Activated naive CD8-positive, alpha-beta T cell treated with anti-CD3 and anti-CD28 coated beads, Interleukin-2, amount 50 U/mL, for 24 hours (primary cell): ENCODE measurements around the gene MTFMT.
"Not testable (repeated sequence)": the region's sequence is repeated elsewhere in the genome, so short reads cannot be mapped to it uniquely, and the experiment has no call there.

Experiments
- ATAC-seq: fragments of 150-1000 bp; cut with Tn5 transposase; one replicate; pipeline ENCODE4 v1.10.0; 2021
- DNase-seq: peaks from one replicate; pipeline ENCODE4 v3.0.0; 2021
- H3K27ac Mint-ChIP-seq: one replicate; pipeline ENCODE4 v1.8.0; 2021; ENCODE audit warnings: mild to moderate bottlenecking, mixed read lengths
- H3K27me3 Mint-ChIP-seq: one replicate; pipeline ENCODE4 v1.8.0; 2021; ENCODE audit warnings: mixed read lengths
- H3K36me3 Mint-ChIP-seq: one replicate; pipeline ENCODE4 v1.8.0; 2021; ENCODE audit warnings: low read depth, mixed read lengths
- H3K4me1 Mint-ChIP-seq: one replicate; pipeline ENCODE4 v1.8.0; 2021; ENCODE audit warnings: mixed read lengths
- H3K4me3 Mint-ChIP-seq: one replicate; pipeline ENCODE4 v1.8.0; 2021; ENCODE audit warnings: mild to moderate bottlenecking, moderate library complexity, mixed read lengths
- H3K9me3 Mint-ChIP-seq: one replicate; pipeline ENCODE4 v1.8.0; 2021; ENCODE audit warnings: mixed read lengths

Gene MTFMT

GRCh38 chr15:65028921-65029735 lies at the start of gene MTFMT:
MTFMT (minus strand) TSS chr15:65029639; CDS start chr15:65029613, 26 bp downstream.
- Mint-ChIP-seq H3K4me3 (peak within 1 kb of the TSS; percentile 94), H3K9me3 (no peaks in the 10 kb centered on the region), H3K27me3 (peaks cover 5% of the 10 kb centered on the region), H3K36me3 (peaks cover 23% of the 10 kb centered on the region), H3K4me1 (peaks cover 22% of the 10 kb centered on the region), H3K27ac (peak within 1 kb of the TSS; percentile 86)
- DNase-seq (peak; percentile 98), ATAC-seq (peak; percentile 92)

GRCh38 chr15:65077981-65078352 lies 48.5 kb upstream of the MTFMT start:
- peaks cover 15% of the 10 kb centered on the region for H3K4me1 Mint-ChIP-seq
- H3K27ac Mint-ChIP-seq = no peak overlapping the region
- no peaks in the 10 kb centered on the region for H3K9me3 Mint-ChIP-seq
- ATAC-seq = peak; percentile 40
- peak; percentile 59 for DNase-seq
- peaks cover 26% of the 10 kb centered on the region for H3K27me3 Mint-ChIP-seq
- no peak overlapping the region for H3K4me3 Mint-ChIP-seq
- no peaks in the 10 kb centered on the region for H3K36me3 Mint-ChIP-seq

DNA sequence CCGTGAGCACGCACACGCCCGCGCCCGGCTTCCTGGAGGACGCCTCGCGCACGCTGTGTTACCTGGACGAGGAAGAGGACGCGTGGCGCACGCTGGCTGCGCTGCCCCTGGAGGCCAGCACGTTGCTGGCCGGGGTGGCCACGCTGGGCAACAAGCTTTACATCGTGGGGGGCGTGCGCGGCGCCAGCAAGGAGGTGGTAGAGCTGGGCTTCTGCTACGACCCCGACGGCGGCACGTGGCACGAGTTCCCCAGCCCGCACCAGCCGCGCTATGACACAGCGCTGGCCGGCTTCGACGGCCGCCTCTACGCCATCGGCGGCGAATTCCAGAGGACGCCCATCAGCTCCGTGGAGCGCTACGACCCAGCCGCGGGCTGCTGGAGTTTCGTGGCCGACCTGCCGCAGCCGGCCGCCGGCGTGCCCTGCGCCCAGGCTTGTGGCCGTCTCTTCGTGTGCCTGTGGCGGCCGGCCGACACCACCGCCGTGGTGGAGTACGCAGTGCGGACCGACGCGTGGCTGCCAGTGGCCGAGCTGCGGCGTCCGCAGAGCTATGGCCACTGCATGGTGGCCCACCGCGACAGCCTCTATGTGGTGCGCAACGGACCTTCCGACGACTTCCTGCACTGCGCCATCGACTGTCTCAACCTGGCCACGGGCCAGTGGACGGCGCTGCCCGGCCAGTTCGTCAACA lies 48.0 kb upstream of the MTFMT start:
- H3K27me3 Mint-ChIP-seq = peaks cover 21% of the 10 kb centered on the region
- no peaks in the 10 kb centered on the region for H3K9me3 Mint-ChIP-seq
- DNase-seq (no peak), ATAC-seq (no peak)
- H3K4me1 Mint-ChIP-seq = peaks cover 9% of the 10 kb centered on the region
- H3K27ac Mint-ChIP-seq = no peak overlapping the region
- no peak overlapping the region for H3K4me3 Mint-ChIP-seq
- H3K36me3 Mint-ChIP-seq = no peaks in the 10 kb centered on the region

- Mint-ChIP-seq H3K27ac (no peak within 1 kb of the TSS), H3K27me3 (peaks cover 18% of the 10 kb centered on the region), H3K9me3 (no peaks in the 10 kb centered on the region), H3K4me1 (peaks cover 3% of the 10 kb centered on the region), H3K36me3 (no peaks in the 10 kb centered on the region), H3K4me3 (no peak within 1 kb of the TSS)
- ATAC-seq = no peak
- no peak for DNase-seq
Observed at GRCh38 chr15:65076486-65077290, 47.2 kb upstream of the MTFMT start, which contains the start of gene KBTBD13. KBTBD13 (plus strand) TSS chr15:65076746; CDS start chr15:65076816, 70 bp downstream.

GRCh38 chr15:65075607-65076395 lies 46.4 kb upstream of the MTFMT start:
- not testable (repeated sequence) for DNase-seq, H3K27ac Mint-ChIP-seq, ATAC-seq, H3K4me3 Mint-ChIP-seq, H3K36me3 Mint-ChIP-seq, H3K9me3 Mint-ChIP-seq, H3K4me1 Mint-ChIP-seq
- H3K27me3 Mint-ChIP-seq = peaks cover 18% of the 10 kb centered on the region

DNA sequence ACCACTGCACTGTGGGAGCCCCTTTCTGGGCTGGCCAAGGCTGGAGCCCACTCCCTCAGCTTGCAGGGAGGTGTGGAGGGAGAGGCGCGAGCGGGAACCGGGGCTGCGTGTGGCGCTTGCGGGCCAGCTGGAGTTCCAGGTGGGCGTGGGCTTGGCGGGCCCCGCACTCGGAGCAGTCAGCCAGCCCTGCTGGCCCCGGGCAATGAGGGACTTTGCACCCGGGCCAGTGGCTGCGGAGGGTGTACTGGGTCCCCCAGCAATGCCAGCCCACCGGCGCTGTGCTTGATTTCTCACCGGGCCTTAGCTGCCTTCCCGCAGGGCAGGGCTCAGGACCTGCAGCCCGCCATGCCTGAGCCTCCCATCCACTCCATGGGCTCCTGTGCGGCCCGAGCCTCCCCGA lies 45.5 kb upstream of the MTFMT start:
- DNase-seq, H3K9me3 Mint-ChIP-seq, H3K36me3 Mint-ChIP-seq, H3K4me3 Mint-ChIP-seq, H3K27ac Mint-ChIP-seq, ATAC-seq, H3K4me1 Mint-ChIP-seq: not testable (repeated sequence)
- peaks cover 18% of the 10 kb centered on the region for H3K27me3 Mint-ChIP-seq

DNA sequence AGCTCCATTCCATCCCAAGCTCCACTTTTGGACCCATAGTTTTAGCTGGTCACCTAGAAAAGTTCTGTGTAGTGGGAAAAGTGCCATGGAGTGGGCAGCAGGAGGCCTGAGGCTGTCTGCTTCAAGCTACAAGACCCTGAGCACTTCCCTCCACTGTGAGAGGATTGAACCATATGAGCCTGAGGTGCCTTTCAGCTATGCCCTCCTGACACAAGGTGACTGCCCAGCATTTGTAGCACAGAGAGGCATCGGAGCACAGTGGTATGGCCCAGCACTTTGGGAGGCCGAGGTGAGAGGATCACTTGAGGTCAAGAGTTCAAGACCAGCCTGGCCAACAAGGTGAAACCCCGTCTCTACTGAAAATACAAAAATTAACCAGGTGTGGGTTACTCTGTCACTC lies 43.2 kb upstream of the MTFMT start:
- H3K36me3 Mint-ChIP-seq = no peaks in the 10 kb centered on the region
- H3K4me3 Mint-ChIP-seq = no peak overlapping the region
- DNase-seq = no peak
- H3K27me3 Mint-ChIP-seq = peaks cover 12% of the 10 kb centered on the region
- no peak for ATAC-seq
- H3K9me3 Mint-ChIP-seq = no peaks in the 10 kb centered on the region
- H3K27ac Mint-ChIP-seq = no peak overlapping the region
- no peaks in the 10 kb centered on the region for H3K4me1 Mint-ChIP-seq

- no peak overlapping the region for H3K4me3 Mint-ChIP-seq
- peaks cover 3% of the 10 kb centered on the region for H3K4me1 Mint-ChIP-seq
- H3K36me3 Mint-ChIP-seq = no peaks in the 10 kb centered on the region
- H3K27me3 Mint-ChIP-seq = peaks cover 15% of the 10 kb centered on the region
- no peak for DNase-seq
- no peak overlapping the region for H3K27ac Mint-ChIP-seq
- no peak for ATAC-seq
- H3K9me3 Mint-ChIP-seq = no peaks in the 10 kb centered on the region
Observed at GRCh38 chr15:65072027-65072426, 42.6 kb upstream of the MTFMT start.

DNA sequence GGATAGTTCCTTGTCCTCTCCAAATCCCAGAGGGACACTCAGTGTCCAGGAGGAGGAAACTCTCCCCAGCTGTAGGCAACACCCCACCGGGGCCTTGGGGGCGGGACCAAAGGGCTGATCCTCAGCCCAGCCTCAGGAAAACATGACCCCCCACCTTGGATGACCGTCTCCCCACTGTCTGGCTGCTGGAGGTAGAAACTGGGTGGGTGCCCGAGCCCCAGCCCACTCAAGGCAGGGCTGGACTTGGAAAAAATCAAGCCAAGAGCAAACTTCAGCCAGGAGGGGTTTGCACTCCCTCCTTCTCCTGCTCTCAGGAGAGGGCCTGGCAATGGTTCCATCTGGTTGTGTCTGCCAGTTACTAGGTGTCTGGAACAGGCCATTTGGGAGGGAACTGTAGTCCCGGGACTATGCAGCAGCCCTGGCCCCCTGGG lies 42.0 kb upstream of the MTFMT start:
- H3K27ac Mint-ChIP-seq = no peak overlapping the region
- H3K36me3 Mint-ChIP-seq = no peaks in the 10 kb centered on the region
- no peak for ATAC-seq
- no peak overlapping the region for H3K4me3 Mint-ChIP-seq
- no peaks in the 10 kb centered on the region for H3K9me3 Mint-ChIP-seq
- peaks cover 19% of the 10 kb centered on the region for H3K27me3 Mint-ChIP-seq
- peaks cover 3% of the 10 kb centered on the region for H3K4me1 Mint-ChIP-seq
- DNase-seq = no peak

DNA sequence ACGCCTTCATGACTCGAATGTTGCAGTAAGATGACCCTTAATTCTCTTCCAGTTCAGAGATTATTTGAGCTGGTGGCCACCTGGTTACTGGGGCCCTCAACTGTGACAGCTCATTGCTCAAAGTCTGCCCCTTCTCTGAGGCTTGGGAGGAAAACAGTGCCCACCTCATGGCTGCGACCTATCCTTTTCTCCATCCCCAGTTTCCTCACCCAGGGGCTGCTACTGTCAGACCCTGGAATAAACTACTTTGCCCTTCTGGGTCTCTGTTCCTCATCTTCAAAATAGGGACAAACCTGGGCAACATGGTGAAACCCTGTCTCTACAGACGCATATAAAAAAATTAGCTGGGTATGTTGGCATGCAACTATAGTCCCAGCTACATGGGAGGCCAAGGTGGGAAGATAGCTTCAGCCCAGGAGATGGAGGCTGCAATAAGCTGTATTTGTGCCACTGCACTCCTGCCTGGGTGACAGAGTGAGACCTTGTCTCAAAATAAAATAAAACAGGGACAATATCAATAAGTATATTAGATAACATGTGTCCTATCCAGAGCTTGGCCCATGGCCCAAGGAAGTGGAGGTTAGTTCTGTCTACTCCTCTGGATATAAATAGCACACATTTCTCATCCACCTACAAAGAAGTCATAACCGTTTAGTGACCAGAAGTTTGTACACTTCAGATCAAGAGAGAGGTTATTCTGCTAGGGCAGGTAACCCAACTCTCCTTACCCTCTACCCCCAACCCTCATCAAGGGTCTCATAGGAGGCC lies 40.5 kb upstream of the MTFMT start:
- no peak overlapping the region for H3K4me3 Mint-ChIP-seq
- no peak overlapping the region for H3K27ac Mint-ChIP-seq
- DNase-seq (no peak), ATAC-seq (no peak)
- H3K36me3 Mint-ChIP-seq = no peaks in the 10 kb centered on the region
- peaks cover 30% of the 10 kb centered on the region for H3K27me3 Mint-ChIP-seq
- no peaks in the 10 kb centered on the region for H3K9me3 Mint-ChIP-seq
- peaks cover 3% of the 10 kb centered on the region for H3K4me1 Mint-ChIP-seq

DNA sequence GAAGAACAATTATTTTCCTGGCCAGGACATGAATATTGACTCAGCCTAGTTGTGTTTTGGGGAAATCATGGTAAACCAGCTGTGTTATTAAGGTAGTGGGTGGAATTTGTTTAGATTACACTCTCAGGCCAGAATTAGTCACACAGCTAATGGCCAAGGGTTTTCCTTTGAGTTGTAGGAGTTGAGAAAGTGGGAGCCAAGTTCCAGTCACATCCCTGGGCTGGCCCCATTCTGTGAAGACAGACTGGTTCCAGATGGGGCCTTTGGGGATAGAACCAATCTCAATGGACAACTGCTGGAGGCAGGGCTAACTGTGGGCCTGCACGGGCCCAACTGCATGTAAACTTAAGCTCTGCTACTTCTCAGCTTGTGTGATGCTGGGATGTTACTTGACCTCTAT lies 39.7 kb upstream of the MTFMT start:
- Mint-ChIP-seq H3K27me3 (peaks cover 35% of the 10 kb centered on the region), H3K27ac (no peak overlapping the region)

DNA sequence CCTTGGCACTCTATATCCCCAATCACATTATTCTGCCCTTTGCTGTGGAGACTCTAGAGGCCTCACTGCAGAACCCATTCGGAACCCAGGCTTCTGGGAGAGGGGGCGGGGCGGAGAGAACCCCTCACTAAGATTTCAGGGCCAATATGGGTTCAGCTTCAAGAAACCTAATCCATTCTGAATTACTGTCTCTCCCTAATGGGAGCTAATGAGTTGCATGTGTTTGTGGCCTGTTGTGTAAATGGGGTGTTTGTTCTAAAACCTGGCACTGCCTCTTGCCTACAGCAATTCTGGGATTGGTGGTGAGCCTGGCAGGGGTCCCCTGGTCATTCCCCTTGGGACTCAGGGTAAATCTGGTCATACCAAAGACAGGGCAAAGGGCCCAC lies 39.0 kb upstream of the MTFMT start:
- ATAC-seq (no peak), DNase-seq (no peak)
- H3K36me3 Mint-ChIP-seq = no peaks in the 10 kb centered on the region
- H3K9me3 Mint-ChIP-seq = no peaks in the 10 kb centered on the region
- peaks cover 35% of the 10 kb centered on the region for H3K27me3 Mint-ChIP-seq
- H3K27ac Mint-ChIP-seq = no peak overlapping the region
- peaks cover 3% of the 10 kb centered on the region for H3K4me1 Mint-ChIP-seq
- no peak overlapping the region for H3K4me3 Mint-ChIP-seq

More for the DNA sequence above, 39.7 kb upstream of the MTFMT start:
- peaks cover 3% of the 10 kb centered on the region for H3K4me1 Mint-ChIP-seq
- H3K4me3 Mint-ChIP-seq = no peak overlapping the region
- no peak for ATAC-seq
- H3K36me3 Mint-ChIP-seq = no peaks in the 10 kb centered on the region
- no peaks in the 10 kb centered on the region for H3K9me3 Mint-ChIP-seq
- DNase-seq = no peak

DNA sequence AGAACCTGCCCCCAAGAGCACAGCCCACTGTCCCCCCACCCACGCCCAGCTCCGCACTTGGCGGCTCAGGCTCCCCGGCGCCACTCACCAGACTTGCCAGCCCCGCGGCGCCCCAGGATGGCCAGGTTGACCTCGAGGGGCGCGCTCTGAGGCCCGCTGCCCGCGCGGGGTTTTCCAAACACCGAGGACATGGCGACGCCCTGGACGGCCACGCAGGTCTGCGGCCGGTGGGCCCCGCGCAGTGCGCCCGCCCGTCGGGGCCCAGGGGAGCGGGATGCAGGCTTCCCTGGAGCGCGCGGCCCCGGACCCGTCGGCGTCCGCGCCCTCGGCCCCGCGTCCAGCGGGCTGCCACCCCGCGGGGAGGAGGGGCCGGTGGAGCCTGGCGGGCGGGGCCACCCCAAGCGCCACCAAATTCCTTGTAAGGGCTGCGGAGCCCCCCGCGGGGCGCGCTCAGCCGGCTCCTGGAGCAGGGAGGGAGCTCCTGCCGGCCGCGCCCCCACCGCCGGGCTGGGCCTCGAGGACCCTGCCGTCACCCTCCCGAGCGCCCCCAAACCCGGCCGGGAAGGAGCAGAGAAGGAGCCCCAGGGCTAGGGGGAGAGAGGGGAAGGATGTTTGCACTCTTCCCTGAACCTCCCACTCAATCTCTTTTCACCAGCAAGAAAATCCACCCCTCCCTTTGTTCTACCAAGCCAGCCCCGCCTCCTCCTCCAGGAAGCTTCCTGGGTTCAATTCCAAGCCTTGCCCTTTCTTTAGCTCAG lies 38.4 kb upstream of the MTFMT start, which contains the start of gene RASL12:
Gene RASL12 (minus strand): TSS at position 347 of the 758 bp plus-strand sequence. CDS start 156 bp downstream, at position 191.
- H3K4me1 Mint-ChIP-seq = peaks cover 4% of the 10 kb centered on the region
- no peak within 1 kb of the TSS for H3K27ac Mint-ChIP-seq
- peaks cover 35% of the 10 kb centered on the region for H3K27me3 Mint-ChIP-seq
- DNase-seq (no peak), ATAC-seq (no peak)
- H3K9me3 Mint-ChIP-seq = no peaks in the 10 kb centered on the region
- no peaks in the 10 kb centered on the region for H3K36me3 Mint-ChIP-seq
- H3K4me3 Mint-ChIP-seq = no peak within 1 kb of the TSS
